Stimulated activated CD4-positive, alpha-beta T cell treated with anti-CD3 and anti-CD28 coated beads, Interleukin-15, amount 100 ng/mL, for 24 hours (primary cell): ENCODE data around the gene RUNX1.

Experiments
- DNase-seq: peaks from one replicate; pipeline ENCODE4 v3.0.0-alpha.2; 2020

RUNX1 gene

DNA sequence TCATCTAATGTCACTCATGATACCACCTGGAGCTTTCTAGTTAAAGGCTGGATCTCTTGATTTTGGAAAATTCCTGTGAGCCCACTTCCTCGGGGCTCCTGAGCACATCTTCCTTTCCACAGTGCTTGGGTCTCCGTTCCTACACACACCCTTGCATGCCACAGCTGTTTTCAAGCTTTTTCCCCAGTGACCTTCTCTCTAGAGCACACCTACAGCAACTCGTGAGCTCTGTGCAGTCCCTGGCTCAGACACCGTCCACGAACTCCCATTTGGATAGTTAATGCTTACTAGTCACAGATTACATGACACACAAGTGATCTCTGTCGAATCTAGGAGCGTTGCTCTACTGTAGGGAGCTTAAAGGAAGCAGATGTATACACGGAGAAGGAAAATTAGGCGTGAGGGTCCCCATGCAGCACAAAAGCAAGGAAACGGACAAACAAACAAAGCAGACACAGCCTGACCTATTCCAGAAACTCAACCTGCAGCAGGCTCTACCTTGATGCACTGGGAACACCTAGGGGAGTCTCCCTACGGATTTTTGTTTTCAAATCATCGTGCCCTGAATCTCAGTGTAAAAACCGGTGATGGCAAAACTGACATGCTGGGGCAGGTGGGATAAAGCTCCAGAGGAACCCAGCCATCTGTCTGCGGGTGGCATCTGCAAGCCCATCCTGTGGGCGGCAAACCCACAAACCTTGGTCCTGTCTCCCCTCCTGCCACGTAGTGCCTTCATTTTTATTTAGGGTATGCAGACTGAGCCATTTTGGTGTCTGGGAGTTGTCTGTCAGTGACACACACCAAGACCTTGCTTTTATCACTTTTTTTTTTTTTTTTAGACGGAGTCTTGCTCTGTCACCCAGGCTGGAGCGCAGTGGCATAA, 177.8 kb downstream of the RUNX1 start:
- no peak for DNase-seq

GRCh38 chr21:34870246-34870645, 178.9 kb downstream of the RUNX1 start:
- DNase-seq = no peak

DNA sequence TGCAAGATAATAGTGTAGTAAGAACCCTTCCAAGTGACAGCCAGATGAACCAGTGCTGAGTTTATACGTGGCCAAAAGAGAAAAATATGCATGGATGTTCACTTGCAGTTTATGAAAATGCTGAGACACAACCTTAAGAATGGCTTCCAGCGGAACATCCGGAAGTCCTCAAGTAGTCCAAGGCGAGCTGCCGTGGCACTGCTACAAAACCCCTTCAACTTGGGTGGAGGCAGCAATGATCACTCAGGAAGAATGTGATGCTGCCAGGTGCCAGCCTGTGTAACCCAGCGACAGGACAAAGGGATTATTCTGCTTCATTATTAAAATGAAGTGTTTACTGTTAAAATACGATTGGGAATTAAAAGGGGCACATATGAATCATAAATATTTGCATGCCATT, 179.6 kb downstream of the RUNX1 start:
- DNase-seq = no peak

DNA sequence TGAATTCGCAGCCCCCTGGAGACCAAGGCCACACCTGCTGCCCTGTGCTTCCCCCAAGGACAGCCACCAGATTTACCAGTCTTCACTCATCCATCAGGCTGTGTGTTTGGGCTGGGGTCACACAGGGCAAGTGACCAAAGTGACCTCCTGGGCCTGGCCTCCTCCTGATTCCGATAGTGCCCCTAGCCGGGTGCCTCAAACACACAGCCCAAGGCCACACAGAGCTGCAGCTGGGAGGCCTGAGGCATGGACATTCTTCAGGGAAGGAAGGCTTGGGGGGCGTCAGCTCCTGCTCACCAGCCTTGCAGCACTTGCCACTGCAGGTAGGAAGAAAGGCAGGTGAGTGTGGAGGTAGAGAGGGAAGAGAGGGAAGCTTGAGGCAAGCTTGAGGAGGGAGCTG, 181.3 kb downstream of the RUNX1 start:
- no peak for DNase-seq

DNA sequence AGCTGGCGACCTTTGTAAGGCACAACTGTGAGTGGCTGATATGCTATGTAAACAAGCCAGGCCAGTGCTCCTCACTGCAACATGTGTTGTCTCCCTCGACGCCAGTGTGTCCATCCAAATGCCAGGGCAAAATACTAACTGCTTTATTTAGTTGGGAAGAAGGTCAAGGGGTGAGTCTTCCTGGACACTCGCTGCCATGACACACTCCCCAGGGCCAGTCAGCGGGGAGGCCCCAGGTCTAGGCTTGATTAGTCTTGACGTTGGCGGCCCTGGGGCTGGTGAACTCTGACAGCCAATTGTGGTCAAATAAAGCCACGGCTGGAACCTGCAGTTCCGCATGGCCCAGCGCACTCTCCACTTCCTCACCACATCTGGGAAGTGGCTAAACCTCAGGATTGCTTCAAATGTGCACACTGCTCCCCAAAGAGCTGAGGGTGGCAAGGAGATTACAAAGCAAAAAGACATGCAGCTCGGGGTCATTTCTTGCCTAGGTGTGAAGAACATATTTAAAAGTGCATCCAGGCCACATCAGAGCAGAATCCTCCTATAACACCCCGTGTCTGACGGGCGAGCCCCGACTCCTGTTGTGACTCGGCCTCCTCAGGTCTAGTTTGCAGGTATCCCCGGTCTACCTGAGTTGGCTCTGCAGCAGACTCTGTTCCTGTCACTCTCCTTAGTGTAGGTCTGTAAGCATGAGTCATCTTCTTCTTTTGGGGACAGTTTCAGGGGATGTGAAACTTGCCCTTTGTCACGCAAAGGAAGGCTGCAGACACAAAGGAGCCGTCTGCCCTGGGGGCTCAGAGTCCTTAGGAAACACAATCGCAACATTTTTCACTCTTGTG, 183.5 kb downstream of the RUNX1 start:
- DNase-seq = peak; percentile 62

- no peak for DNase-seq
These were observed 184.5 kb downstream of the RUNX1 start for GRCh38 chr21:34864370-34865149.

GRCh38 chr21:34862951-34863350, 186.2 kb downstream of the RUNX1 start:
- DNase-seq = no peak

DNA sequence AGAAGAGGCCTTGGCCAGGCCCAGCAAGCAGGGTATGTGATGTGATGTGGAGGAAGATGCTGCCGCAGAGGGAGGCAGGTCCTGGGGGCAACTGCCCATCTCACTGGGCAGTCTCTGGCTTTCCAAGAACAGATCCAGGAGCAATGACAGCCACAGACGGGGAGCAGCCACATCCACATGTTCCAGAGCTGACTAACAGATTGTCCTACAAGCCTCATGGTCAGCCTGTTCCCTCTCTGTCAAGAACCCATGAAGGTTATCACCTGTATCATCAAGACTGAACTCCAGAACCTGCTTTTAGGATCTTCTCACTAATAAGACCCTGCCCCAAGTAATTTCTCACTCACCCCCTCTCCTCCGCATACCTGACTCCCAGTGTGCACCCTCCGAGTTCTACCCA, 187.8 kb downstream of the RUNX1 start:
- DNase-seq = no peak

DNA sequence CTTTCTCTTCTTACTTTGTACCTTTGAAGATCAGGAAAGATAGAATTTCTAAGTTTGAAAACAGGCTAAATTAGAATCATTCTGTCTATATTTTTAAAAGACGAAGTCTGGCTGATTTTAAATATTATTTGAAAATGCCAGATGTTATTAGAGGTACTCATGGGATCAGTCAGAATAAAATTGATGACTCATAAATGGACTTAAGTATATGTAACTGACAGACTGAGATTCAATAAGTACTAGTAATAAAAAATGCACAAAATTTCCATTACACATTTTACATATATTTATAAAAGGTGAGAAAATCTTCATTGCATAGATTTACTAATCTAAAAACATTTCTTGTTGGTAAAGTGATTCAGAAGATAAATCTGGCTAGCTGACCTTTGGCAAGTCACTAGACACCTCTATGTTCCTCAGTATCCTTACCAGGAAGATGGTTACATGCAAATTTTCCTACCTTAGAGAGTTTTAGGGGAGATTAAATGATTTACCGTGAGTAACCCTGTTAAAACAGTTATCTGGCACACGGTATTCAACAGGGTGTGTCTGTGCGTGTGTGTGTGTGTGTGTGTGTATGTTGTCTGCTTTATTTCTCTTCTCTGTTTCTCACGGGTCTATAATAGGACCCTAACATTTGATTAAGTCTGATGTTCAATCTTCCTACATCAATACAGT, 189.0 kb downstream of the RUNX1 start:
- DNase-seq = no peak

GRCh38 chr21:34858559-34858958, 190.5 kb downstream of the RUNX1 start:
- no peak for DNase-seq

DNA sequence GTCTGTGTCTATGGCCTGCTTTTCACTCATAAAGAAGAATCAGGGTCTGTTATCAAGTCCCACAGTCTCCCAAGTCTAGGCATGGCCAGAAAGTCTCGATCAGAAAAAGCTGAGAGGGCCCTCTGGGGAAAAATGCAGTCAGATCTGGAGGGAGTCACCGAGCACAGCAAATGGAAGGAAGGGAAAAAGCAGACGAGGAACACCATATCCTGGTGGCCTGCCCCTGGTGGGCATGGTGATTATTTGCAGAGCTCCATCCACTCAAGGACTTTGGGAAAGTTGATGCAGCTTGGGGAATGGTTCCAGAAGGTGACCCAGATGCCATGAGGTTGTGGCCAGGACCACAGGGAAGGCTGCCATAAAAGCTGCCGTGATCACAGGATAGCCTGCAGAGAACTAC, 191.2 kb downstream of the RUNX1 start:
- DNase-seq = no peak

DNA sequence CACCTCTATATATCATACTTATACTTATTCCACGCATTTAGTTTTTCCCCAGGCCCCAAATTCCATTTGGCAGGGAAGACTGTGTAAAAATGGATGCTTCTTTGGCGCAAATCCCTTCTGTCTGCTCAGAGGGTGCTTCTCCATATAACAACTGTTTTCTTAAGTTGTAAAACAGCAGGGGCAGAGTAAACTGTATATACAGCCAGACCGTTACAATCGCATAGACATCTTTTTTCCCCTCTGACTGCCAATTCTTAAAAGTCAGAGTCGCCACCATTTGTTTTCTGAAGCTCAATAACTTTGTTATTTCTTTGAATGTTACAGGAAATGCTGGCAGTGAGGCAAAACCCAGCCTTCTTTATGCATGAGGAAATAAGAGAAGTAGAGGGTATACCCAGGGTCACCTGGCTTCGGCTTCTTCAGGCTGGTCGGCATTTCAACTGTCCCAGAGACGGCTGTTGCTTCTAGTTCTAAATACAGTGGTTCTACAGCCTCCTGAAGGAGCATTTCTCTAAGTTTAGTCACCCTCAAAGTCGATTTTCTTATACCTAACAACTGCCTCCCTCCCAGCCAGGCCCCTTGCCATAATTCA, 191.9 kb downstream of the RUNX1 start:
- DNase-seq = no peak

DNA sequence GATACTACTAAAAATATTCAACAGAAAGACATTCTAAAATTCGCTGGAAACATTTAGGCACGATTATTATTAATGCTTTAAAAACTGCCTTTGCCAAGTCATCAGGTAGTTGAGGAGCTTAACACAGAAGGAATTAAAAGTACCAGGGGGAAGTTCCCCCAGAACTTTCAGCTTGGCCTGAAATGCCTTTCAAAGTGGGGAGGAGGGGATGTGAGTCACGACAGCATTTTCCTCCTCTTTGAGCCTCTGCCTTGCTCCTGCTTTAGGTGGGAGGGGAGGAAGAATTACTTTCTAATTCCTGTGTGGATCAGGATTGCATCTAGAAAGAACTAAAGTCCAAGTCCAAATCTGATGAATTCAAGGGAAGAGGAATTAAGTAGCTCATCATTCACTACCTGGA, 196.7 kb downstream of the RUNX1 start:
- DNase-seq = no peak

GRCh38 chr21:34850166-34850690, 198.9 kb downstream of the RUNX1 start:
- DNase-seq = no peak

GRCh38 chr21:34846601-34847112, 202.4 kb downstream of the RUNX1 start:
- no peak for DNase-seq

DNA sequence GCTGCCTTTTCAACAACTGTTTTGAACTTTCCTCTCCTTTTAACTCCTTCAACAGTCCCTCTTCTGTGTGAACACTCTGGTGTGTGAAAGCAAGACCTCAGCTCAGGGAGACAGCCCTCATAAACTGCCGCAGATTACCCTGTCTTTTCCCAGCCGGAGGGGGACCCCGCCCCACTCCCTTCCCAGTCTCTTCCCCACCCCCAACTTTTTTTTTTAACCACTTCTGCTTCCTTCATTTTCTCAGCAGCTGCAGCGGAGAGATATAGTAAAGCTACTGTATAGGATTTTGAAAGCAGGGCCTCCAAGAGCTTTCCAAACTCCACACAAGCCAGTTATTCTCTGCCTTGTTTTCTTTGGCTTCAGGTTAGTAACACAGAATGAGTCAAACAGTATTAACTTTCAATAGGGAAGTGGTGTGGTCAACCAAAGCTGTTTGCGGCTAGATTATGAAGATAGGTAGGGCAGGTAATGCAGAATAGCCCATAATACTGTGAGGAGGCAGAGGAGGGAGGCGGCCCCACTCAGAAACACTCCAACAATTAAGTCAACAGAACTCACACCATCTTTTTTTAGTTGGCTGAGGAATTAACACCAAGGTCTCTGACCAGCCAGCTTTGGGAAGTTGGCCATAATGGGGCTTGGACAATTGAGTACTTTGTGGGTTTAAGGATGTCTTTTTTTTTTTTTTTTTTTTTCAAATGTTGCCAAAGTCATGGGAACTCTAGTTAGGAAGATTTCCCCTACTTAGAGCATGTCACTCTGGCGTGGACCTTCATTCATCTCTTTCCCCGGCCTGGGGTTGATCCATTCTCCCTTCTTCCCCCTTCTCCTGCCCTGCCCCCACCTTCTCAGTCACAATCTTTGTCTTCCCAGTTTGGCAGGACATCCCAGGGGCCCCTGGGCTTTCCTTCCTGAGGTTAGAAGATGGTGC, 203.3 kb downstream of the RUNX1 start:
- DNase-seq = peak; percentile 53

DNA sequence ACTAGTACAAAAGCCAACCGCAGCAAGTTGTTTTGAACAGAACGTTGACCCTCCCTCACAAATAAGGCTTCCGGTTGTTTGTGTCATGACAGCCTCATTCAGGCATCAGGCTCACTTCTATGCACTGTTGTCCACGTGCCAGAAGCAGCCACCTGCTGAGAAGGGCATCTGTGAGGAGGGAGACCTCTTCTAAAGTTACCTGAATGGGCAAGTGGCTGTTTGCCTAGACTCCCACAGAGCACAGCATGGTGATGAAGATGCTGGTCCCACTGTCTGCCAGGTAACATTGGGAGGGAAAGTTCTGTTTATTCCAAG, 204.2 kb downstream of the RUNX1 start:
- no peak for DNase-seq

GRCh38 chr21:34844013-34844923, 204.8 kb downstream of the RUNX1 start:
- DNase-seq = no peak

- no peak for DNase-seq
These were observed 205.5 kb downstream of the RUNX1 start for GRCh38 chr21:34843562-34843961.

GRCh38 chr21:34841154-34841553, 207.9 kb downstream of the RUNX1 start:
- no peak for DNase-seq
